NCI-H2227 treated with DMSO at 0.1 percent for 48 hours (cell line): ENCODE measurements around the gene NCOA1.

Source experiments
- DNase-seq: peaks from one replicate; lab custom pipeline; 2025; lab: John Stamatoyannopoulos, UW

The NCOA1 gene

DNA sequence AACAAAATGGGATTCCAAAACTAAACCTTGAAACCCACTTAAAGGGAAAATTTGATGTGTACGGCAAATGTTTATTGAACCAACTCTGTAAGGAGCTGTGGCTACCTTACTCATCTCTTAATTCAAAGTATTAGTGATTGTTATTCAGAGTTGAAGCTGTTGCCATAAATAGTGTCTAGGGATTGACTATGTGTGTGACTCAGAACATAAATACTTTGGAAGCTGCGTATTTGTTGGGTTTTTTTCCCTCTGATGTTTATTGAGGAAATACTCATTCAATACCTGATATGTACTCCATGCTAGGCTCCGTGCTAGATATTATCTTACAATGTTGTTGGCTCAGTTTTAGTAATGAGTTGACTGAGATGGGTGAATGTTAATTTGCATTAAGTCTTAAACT, 211.7 kb downstream of the NCOA1 start:
- DNase-seq = no peak

GRCh38 chr2:24704692-24705091, 213.6 kb downstream of the NCOA1 start:
- no peak for DNase-seq

DNA sequence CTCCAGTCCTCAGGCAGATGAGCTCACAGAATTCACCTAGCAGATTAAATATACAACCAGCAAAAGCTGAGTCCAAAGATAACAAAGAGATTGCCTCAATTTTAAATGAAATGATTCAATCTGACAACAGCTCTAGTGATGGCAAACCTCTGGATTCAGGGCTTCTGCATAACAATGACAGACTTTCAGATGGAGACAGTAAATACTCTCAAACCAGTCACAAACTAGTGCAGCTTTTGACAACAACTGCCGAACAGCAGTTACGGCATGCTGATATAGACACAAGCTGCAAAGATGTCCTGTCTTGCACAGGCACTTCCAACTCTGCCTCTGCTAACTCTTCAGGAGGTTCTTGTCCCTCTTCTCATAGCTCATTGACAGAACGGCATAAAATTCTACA, 216.1 kb downstream of the NCOA1 start:
- no peak for DNase-seq

- DNase-seq = no peak
These were observed 217.6 kb downstream of the NCOA1 start for GRCh38 chr2:24708537-24709152.

- no peak for DNase-seq
These were observed 219.8 kb downstream of the NCOA1 start for GRCh38 chr2:24710806-24711205.

- DNase-seq = no peak
These were observed 220.8 kb downstream of the NCOA1 start for GRCh38 chr2:24711865-24712264.

- no peak for DNase-seq
These were observed 221.2 kb downstream of the NCOA1 start for GRCh38 chr2:24712296-24712695.

- DNase-seq = no peak
These were observed 226.4 kb downstream of the NCOA1 start for GRCh38 chr2:24717263-24717951.

DNA sequence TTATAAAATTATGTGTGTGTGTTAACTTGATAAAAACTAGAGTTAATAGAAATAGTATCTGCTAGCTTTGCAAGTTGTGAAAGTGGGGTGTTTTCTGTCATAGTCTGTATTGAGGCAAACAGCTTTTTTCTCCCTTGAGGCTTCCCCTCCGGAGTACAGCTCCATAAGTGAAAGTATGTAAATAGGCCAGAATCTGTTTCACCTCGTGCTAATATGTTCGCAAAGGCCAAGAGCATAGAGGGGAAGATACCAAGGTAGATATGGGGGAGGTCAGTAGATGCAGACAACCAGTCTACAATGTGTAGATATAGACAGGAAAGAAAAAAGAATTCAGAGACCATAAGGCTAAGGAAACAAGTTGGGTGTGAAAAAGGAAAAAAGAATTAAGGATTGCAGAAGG, 229.3 kb downstream of the NCOA1 start:
- no peak for DNase-seq

- peak; percentile 77 for DNase-seq
These were observed 230.4 kb downstream of the NCOA1 start for GRCh38 chr2:24721470-24721869.

- DNase-seq = no peak
These were observed 231.2 kb downstream of the NCOA1 start for GRCh38 chr2:24722141-24722790.

DNA sequence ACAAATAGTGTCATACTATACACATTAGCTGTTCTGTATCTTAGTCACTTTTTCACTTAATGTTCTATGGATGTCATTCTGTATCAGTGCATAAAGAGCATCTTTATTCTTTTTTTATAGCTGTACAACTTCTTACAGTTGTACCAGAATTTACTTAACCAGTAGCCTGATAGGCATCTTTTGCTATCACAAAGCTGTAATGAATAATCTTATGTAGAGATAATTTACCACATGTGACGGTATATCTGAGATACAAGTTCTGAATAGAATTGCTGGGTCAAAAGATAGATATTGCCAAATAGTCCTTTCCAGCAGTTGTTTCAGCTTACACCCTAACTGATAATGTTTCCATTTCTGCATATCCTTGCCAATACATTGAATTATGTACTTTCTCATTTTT, 232.1 kb downstream of the NCOA1 start:
- DNase-seq = no peak

DNA sequence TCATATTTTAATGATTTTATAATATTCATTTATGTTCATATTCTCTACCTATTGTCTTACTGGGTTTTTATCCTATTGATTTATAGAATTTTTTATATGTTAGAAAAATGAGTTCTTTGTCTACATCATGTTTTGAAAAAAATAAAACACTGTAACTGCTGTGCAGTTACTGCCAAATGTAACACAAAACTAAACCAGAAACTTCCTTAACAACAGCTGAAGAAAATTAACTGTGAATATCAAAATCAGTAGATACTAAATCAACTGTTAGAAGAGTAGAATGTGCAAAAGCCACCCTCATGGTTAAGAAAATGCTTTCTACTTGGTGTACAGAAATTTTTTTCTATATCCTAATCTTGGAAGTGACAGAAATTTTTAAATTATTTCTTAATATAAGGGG, 232.6 kb downstream of the NCOA1 start:
- no peak for DNase-seq

- DNase-seq = no peak
These were observed 233.2 kb downstream of the NCOA1 start for GRCh38 chr2:24724111-24724775.

DNA sequence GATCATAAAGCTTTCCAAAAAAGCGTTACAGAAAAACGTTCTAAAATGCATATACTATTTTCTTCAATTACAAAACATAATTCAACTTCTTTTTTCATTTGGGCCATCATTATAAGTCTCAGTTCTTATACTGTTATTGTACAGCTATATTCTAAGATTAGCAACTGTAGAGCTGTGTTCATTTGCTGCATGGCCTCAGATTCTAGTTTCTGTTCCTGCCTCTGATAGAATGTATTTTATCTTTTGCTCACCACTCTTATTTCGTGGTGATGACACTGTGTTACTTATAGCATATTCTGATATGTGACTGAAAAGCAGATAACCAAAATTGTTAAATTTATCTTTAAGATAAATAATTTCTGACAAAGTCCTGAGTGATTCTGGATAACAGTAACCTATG, 234.9 kb downstream of the NCOA1 start:
- no peak for DNase-seq

- no peak for DNase-seq
These were observed 239.4 kb downstream of the NCOA1 start for GRCh38 chr2:24730481-24730880.

- DNase-seq = no peak
These were observed 240.0 kb downstream of the NCOA1 start for GRCh38 chr2:24731040-24731439.

- no peak for DNase-seq
These were observed 240.9 kb downstream of the NCOA1 start for GRCh38 chr2:24731923-24732322.

- DNase-seq = no peak
These were observed 243.7 kb downstream of the NCOA1 start for GRCh38 chr2:24734741-24735140.

- no peak for DNase-seq
These were observed 248.4 kb downstream of the NCOA1 start for GRCh38 chr2:24739354-24740025.

DNA sequence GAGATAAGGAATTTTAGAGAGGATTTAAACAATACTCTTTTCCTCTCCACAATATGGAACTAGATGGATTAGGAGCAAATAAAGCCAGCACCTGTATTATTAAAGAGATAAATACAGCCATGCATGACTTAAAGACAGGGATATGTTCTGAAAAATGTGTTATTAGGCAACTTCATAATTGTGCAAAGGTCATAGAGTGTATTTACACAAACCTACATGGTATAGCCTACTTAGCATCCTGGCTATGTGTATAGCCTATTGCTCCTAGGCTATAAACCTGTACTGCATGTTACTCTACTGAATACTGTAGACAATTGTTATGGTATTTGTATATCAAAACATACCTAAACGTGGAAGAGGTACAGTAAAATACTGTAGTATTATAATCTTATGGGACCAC, 249.1 kb downstream of the NCOA1 start:
- DNase-seq = no peak

GRCh38 chr2:24742730-24743129, 251.7 kb downstream of the NCOA1 start:
- no peak for DNase-seq
